GM12872 (cell line): Measurements from ENCODE around the gene PHF21B.

Source experiments
- TF ChIP-seq, protein P1 (sequence below): IDR thresholded peaks from 3 replicates; pipeline ENCODE4 v1.5.1; 2011; ENCODE audit warnings: low read depth, mild to moderate bottlenecking, low read length, moderate library complexity; ENCODE audit not compliant: insufficient read depth

PHF21B gene

GRCh38 chr22:44839061-44839460 lies 170.7 kb downstream of the PHF21B start:
- TF ChIP-seq, protein P1, sequence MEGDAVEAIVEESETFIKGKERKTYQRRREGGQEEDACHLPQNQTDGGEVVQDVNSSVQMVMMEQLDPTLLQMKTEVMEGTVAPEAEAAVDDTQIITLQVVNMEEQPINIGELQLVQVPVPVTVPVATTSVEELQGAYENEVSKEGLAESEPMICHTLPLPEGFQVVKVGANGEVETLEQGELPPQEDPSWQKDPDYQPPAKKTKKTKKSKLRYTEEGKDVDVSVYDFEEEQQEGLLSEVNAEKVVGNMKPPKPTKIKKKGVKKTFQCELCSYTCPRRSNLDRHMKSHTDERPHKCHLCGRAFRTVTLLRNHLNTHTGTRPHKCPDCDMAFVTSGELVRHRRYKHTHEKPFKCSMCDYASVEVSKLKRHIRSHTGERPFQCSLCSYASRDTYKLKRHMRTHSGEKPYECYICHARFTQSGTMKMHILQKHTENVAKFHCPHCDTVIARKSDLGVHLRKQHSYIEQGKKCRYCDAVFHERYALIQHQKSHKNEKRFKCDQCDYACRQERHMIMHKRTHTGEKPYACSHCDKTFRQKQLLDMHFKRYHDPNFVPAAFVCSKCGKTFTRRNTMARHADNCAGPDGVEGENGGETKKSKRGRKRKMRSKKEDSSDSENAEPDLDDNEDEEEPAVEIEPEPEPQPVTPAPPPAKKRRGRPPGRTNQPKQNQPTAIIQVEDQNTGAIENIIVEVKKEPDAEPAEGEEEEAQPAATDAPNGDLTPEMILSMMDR, result no peak

DNA sequence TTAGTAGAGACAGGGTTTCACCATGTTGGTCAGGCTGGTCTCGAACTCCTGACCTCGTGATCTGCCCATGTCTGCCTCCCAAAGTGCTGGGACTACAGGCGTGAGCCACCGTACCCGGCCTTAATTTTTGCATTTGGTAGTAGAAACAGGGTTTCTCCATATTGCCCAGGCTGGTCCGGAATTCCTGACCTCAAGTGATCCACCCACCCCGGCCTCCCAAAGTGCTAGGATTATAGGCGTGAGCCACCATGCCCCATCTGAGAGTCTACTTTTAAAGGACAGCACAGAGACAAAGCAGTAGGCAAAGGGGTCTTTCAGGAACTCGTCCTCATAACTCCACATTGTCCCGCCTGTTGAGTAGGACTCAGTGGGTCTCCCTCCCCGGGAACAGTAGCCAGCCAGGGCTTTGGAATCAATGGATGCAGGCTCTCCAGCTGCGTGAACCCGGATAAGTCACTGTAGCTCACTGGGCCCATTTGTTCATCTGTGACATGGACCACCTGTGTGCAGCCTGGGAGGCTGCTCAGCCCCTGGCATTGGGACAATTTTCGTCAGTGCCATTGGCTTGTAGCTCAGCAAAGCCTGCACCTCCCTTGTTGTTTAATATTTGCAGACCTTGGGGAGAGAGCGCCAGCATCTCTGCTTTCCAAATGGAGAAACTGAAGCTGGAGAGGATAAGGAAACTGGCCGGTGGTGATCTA lies 171.3 kb downstream of the PHF21B start:
- TF ChIP-seq, protein P1, result no peak

- TF ChIP-seq, protein P1, result no peak
Measured at GRCh38 chr22:44837481-44837880, 172.3 kb downstream of the PHF21B start.

DNA sequence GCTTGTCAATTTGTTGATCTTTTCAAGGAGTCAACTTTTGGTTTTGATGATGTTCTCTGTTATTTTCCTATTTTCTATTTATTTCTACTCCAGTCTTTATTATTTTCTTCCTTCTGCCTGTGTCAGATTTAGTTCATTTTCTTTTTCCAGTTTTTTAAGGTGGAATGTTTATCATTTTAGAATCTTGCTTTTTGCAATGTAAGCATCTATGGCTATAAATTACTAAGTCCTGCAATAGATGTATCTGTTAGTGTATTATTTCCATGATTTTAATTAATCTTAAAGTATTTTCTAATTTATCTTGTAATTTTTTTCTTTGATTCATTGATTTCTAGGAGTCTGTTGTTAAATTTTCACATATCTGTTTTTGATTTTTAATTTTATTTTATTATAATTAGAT lies 175.7 kb downstream of the PHF21B start:
- TF ChIP-seq, protein P1, result no peak

DNA sequence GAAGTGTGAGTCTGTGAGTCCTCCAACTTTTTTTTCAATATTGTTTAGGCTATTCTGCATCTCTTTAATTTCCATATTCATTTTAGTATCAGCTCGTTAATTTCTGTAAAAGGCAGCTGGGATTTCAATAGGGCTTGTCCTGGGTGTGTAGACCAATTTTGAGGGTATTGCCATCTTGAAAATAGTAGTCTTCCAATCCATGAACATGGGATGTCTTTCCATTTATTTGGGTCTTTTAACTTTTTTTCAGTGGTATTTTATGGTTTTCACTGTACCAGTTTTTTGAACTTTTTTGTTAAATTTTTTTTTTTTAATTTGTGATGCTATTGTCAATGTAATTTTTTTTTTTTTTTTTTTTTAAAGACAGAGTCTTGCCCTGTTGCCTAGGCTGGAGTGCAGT lies 177.9 kb downstream of the PHF21B start:
- TF ChIP-seq, protein P1, result no peak
